Adrenal gland (tissue), 5 donors: Measurements from ENCODE around the gene TPX2.

ENCODE experiments used
- CTCF ChIP-seq, 6 experiments: fragments of 450-650 bp in 4 of 6; fragments of 200-600 bp in 2 of 6; sonication (generic) in 1 of 6; IDR thresholded peaks; 1 replicate in 5 of 6; 2 replicates in 1 of 6; pipeline versions ENCODE4 v1.5.1 to v1.8.0; 2016 to 2021; ENCODE audit warnings: antibody characterized with exemption in 6 of 6, mild to moderate bottlenecking in 2 of 6, moderate library complexity in 1 of 6
- POLR2A ChIP-seq, 2 donors: fragments of 450-650 bp; IDR thresholded peaks; one replicate each; pipeline ENCODE4 v1.6.1; 2017; ENCODE audit warnings: antibody characterized with exemption in 2 of 2, mild to moderate bottlenecking in 2 of 2, moderate library complexity in 1 of 2
- donor health status: DM: no; HTN: no; CAD: no.

- TF ChIP-seq CTCF (IDR thresholded peaks at IDR 0.05) (no peak), POLR2A (IDR thresholded peaks at IDR 0.05) (no peak)
Measured at GRCh38 chr20:31844737-31845299, 105.7 kb downstream of the TPX2 start.
